ENCODE measurements around the gene ZNF451.

ZNF451 gene

DNA sequence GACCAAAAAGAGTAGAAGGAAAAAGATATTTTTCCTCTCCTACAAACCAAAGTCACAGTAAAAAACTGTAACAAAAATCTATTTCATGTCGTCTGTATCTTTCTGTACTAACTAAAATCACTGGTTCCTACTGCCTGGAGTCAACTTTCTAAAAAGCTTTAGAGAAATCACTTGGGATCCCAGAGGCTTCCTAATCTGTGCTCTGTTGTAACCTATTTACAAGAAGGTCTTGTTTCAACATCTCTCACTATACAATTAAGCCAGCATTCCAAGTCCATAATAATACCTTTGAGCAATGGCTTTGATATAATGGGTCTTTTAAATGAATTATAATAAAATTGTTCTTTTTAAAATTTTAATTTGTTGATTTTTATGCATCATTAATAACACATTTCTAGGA, 111.7 kb downstream of the ZNF451 start:
- DNase-seq (ENCODE audit: low read depth in 2 of 2, low spot score in 1 of 2): no peak

DNA sequence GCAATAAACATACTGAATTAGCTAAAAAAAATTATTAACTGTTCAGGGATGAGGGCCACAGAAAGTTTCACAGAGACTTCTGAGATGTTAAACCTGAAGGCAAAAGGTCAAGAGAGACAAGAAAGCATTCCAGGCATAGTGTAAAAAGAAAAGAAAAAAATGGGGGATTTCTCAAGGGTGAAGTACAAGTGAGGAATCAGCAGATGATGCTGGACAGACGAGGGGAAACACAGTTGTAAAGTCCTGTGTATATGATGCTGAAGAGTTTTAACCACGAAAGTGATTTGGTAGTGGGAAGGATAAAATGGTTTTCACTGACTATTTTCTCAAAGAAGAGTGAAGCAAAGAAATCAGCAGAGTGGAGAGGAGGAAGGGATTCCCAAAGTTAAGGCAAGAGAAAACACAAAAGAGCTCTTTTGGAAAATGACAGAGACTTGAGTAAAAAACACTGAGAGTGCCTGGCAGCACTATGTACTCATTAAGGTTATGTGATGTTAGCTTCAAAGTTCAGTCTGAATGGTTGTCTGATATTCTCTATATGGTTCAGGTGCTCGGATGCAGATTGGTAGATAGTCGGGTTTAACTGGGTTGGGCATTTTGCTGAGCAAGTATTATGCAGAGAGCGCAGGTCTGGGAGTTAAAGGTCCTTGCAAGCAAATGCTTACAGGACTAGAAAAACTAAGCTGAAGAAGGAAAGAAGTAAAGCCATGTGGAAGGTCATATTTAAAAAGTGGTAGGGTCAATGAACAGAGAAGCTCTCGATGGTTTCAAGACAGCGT, 115.8 kb downstream of the ZNF451 start:
- DNase-seq (ENCODE audit: low read depth in 2 of 2, low spot score in 1 of 2): no peak

DNA sequence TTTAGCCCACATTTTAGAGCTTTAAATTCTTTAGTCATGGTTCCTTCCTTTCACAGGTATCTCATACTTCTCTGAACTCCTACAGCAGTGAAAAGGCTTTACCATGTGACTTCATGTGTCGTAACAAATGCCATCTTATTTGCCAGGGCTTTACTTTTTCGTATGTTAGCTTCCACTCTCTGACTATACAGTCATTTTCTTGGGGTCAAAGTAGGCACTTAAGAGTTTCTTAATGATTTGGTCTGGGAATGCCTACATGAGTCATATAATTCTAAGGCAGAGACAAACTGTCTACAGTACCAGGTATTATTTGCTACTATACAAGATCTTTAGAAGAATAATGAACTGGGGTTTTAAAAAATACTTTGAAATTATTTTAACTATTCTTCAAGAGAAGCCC, 117.2 kb downstream of the ZNF451 start:
- DNase-seq (ENCODE audit: low read depth in 2 of 2, low spot score in 1 of 2): no peak

GRCh38 chr6:57207872-57208271, 117.9 kb downstream of the ZNF451 start:
- no peak for DNase-seq (ENCODE audit: low read depth in 2 of 2, low spot score in 1 of 2)

DNA sequence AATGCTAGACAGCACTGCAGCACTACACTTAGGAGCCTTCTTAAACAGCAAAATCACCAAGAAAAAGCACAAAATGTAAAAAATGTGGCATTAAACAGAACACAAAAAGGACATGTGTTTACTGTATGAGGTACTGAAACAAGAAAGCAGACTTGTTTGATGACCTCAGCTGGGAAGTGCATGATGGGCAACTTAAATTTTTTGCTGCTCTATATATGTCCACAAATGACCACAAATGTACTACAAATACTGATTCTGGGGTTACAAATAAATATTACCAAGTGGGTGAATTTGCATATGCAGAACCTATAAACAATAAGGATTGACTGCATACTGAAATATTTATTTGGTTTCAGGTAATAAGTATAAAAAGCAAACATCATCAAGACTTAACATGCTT, 119.0 kb downstream of the ZNF451 start:
- no peak for DNase-seq (ENCODE audit: low read depth in 2 of 2, low spot score in 1 of 2)

GRCh38 chr6:57210060-57210459, 120.1 kb downstream of the ZNF451 start:
- no peak for DNase-seq (ENCODE audit: low read depth in 2 of 2, low spot score in 1 of 2)

GRCh38 chr6:57215260-57215659, 125.3 kb downstream of the ZNF451 start:
- no peak for DNase-seq (ENCODE audit: low read depth in 2 of 2, low spot score in 1 of 2)

DNA sequence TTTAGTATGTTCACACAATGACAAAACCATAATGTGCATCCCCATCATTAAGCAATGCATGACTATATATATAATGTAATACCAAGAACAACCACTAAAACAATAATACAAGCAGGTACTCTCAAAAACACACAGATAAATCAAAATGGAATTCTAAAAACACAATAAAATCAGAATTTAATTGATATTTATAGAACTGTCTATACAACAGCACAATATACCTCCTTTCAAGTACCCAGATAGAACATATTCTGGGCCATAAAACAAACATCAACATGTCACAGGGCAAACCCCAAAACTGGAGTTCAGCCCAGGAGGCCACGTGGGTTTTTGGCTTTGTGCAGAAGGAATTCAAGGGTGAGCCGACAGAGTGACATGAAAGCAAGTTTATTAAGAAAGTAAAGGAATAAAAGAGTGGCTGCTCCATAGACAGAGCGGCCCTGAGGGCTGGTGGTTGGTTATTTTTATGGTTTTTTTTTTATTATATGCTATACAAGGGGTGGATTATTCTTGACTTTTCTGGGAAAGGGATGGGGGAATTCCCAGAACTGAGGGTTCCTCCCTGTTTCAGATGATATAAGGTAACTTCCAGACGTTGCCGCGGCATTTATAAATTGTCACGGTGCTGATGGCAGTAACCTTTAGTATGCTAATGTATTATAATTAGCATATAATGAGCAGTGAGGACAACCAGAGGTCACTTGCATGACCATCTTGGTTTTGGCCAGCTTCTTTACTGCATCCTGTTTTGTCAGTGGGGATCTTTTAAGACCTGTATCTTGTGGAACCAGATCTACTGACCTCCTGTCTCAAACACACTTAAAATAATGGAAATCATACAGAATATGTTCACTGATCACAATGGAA, 126.5 kb downstream of the ZNF451 start:
- no peak for DNase-seq (ENCODE audit: low read depth in 2 of 2, low spot score in 1 of 2)

GRCh38 chr6:57217270-57217669, 127.3 kb downstream of the ZNF451 start:
- no peak for DNase-seq (ENCODE audit: low read depth in 2 of 2, low spot score in 1 of 2)
